Neuronal stem cell (in vitro differentiated cells): ENCODE measurements around the gene OR1S1. TPM values are rescaled to one million over a fixed set of nuclear protein-coding genes. Genes with fewer than 3 reads are reported as not detected.
"Not testable (repeated sequence)": the region's sequence is repeated elsewhere in the genome, so short reads cannot be mapped to it uniquely, and the experiment has no call there.

ENCODE experiments used
- DNase-seq: peaks from one replicate; pipeline ENCODE4 v3.0.0-alpha.2; 2013; ENCODE audit warnings: low spot score
- H2AFZ ChIP-seq: one replicate; pipeline ENCODE4 v1.6.1; 2013; ENCODE audit warnings: mild to moderate bottlenecking, low read length, inconsistent platforms
- H2AK5ac ChIP-seq: 2 replicates; pipeline ENCODE4 v1.6.1; 2013; ENCODE audit warnings: low read depth, mild to moderate bottlenecking, inconsistent platforms, low read length, moderate library complexity, mixed read lengths
- H2BK120ac ChIP-seq: 2 replicates; pipeline ENCODE4 v1.6.1; 2013; ENCODE audit warnings: low read depth, mild to moderate bottlenecking, inconsistent platforms, low read length, moderate library complexity, mixed read lengths
- H2BK12ac ChIP-seq: one replicate; pipeline ENCODE4 v1.6.1; 2013; ENCODE audit warnings: low read length, inconsistent platforms
- H2BK15ac ChIP-seq: 2 replicates; pipeline ENCODE4 v1.6.1; 2013; ENCODE audit warnings: mild to moderate bottlenecking, low read length, inconsistent platforms, mixed read lengths
- H2BK5ac ChIP-seq: one replicate; pipeline ENCODE4 v1.6.1; 2013; ENCODE audit warnings: inconsistent platforms, mild to moderate bottlenecking, low read length, moderate library complexity
- H3K14ac ChIP-seq: one replicate; pipeline ENCODE4 v1.6.1; 2013; ENCODE audit warnings: low read length, inconsistent platforms
- H3K18ac ChIP-seq: 2 replicates; pipeline ENCODE4 v1.6.1; 2013; ENCODE audit warnings: low read length, inconsistent platforms
- H3K23ac ChIP-seq: 2 replicates; pipeline ENCODE4 v1.6.1; 2013; ENCODE audit warnings: low read depth, mild to moderate bottlenecking, mixed read lengths, low read length, inconsistent platforms; ENCODE audit not compliant: poor library complexity
- H3K27ac ChIP-seq: replicated peaks from 3 replicates; pipeline ENCODE4 v1.5.1; 2013; ENCODE audit warnings: low read length, inconsistent platforms
- H3K27me3 ChIP-seq, 3 experiments: 2 replicates each; pipeline ENCODE4 v1.6.1; 2013; ENCODE audit warnings: low read length in 3 of 3, mild to moderate bottlenecking in 2 of 3, inconsistent platforms in 1 of 3, low read depth in 1 of 3, mixed read lengths in 1 of 3, moderate library complexity in 1 of 3; ENCODE audit not compliant: control insufficient read depth in 3 of 3, insufficient read depth in 3 of 3
- H3K36me3 ChIP-seq, 2 donors: replicated peaks in 1 of 2; 2 replicates each; pipeline ENCODE4 v1.6.1; 2013; ENCODE audit warnings: low read length in 2 of 2; ENCODE audit not compliant: control insufficient read depth in 2 of 2, insufficient read depth in 2 of 2
- H3K4ac ChIP-seq: 2 replicates; pipeline ENCODE4 v1.6.1; 2013; ENCODE audit warnings: inconsistent platforms, mild to moderate bottlenecking, low read length, moderate library complexity
- H3K4me1 ChIP-seq, 2 donors: 1 replicate in 1 of 2; 2 replicates in 1 of 2; pipeline ENCODE4 v1.6.1; 2013; ENCODE audit warnings: low read length in 2 of 2, low read depth in 1 of 2; ENCODE audit not compliant: control insufficient read depth in 2 of 2, insufficient read depth in 1 of 2
- H3K4me2 ChIP-seq: one replicate; pipeline ENCODE4 v1.6.1; 2013; ENCODE audit warnings: mild to moderate bottlenecking, low read length, inconsistent platforms; ENCODE audit not compliant: insufficient read depth, poor library complexity, severe bottlenecking
- H3K4me3 ChIP-seq, 2 donors: 2 replicates each; pipeline ENCODE4 v1.5.1; 2013; ENCODE audit warnings: low read length in 2 of 2, mild to moderate bottlenecking in 2 of 2, inconsistent platforms in 1 of 2, moderate library complexity in 1 of 2
- H3K79me1 ChIP-seq: one replicate; pipeline ENCODE4 v1.6.1; 2013; ENCODE audit warnings: low read depth, mild to moderate bottlenecking, inconsistent platforms, low read length, moderate library complexity
- H3K9ac ChIP-seq: one replicate; pipeline ENCODE4 v1.6.1; 2013; ENCODE audit warnings: mild to moderate bottlenecking, low read depth, low read length, inconsistent platforms; ENCODE audit not compliant: poor library complexity
- H3K9me3 ChIP-seq, 2 donors: replicated peaks in 1 of 2; 2 replicates each; pipeline versions ENCODE3 to v1.6.1; 2013; ENCODE audit warnings: low read length in 2 of 2, mild to moderate bottlenecking in 2 of 2, inconsistent platforms in 1 of 2, low read depth in 1 of 2, mixed read lengths in 1 of 2, moderate library complexity in 1 of 2; ENCODE audit not compliant: control insufficient read depth in 2 of 2, insufficient read depth in 1 of 2
- H4K8ac ChIP-seq: one replicate; pipeline ENCODE4 v1.6.1; 2013; ENCODE audit warnings: low read depth, mild to moderate bottlenecking, inconsistent platforms, low read length, moderate library complexity
- H4K91ac ChIP-seq: one replicate; pipeline ENCODE4 v1.6.1; 2013; ENCODE audit warnings: low read length, low read depth, mild to moderate bottlenecking, inconsistent platforms; ENCODE audit not compliant: poor library complexity
- WGBS, 2 donors: extraction: QIAGEN DNeasy Blood & Tissue Kit; methylation state at CpG; one replicate each; pipeline ENCODE4 v1.1.7; 2013; ENCODE audit warnings: missing lambda C conversion rate in 2 of 2, mixed read lengths in 1 of 2; ENCODE audit not compliant: insufficient read length in 2 of 2, insufficient replicate concordance in 1 of 2; ENCODE audit errors: extremely low coverage in 2 of 2; 5-methylcytosine and 5-hydroxymethylcytosine counted together
- polyA plus RNA-seq, 2 experiments: library from polyadenylated mRNA; stranded (reverse); fragments of 200-250 nt; gene quantifications; one replicate each; pipeline ENCODE4 v1.2.3, GENCODE V29; 2013

OR1S1 gene
- not detected for polyA plus RNA-seq (2013, experiment 1 of 2)
- not detected for polyA plus RNA-seq (2013, experiment 2 of 2)

GRCh38 chr11:58212420-58212819 lies at the start of gene OR1S1:
TSS of gene OR1S1 (plus strand) at chr11:58212720.
- not testable (repeated sequence) for H3K36me3 ChIP-seq, H3K9ac ChIP-seq, H3K23ac ChIP-seq, H3K14ac ChIP-seq, H2BK15ac ChIP-seq, H3K79me1 ChIP-seq, H4K91ac ChIP-seq, DNase-seq, H3K27me3 ChIP-seq, H3K4me3 ChIP-seq, H2BK120ac ChIP-seq, H4K8ac ChIP-seq, H3K9me3 ChIP-seq, H3K18ac ChIP-seq, H2BK5ac ChIP-seq, H2BK12ac ChIP-seq, H2AFZ ChIP-seq, H3K4me1 ChIP-seq, H3K4ac ChIP-seq, H3K27ac ChIP-seq, H2AK5ac ChIP-seq, H3K4me2 ChIP-seq
- WGBS, 2 donors, result no CpG with 5 or more reads among the region's 2 CpGs

DNA sequence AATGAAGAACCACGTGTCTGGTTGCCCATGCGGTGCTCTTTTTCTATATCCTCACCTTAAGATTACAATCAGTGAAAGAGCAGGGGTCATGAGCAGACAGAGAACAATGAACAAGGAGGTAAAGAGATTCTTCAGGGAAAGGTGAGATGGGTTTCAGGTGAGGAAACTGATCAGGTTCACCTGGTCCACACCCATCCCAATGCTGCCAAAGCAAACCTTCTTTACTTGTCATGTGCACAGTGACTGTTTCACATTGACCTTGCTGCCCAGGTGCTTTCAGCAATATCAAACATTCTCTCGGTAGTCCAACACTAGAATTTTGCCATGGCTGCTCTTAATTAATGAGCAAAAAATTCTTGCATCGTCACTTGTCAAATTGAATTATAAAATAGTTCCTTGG lies 48.1 kb upstream of the OR1S1 start:
- Histone ChIP-seq H3K36me3 (no peaks in the 10 kb centered on the region), H2AFZ (no peak overlapping the region), H3K4ac (no peak overlapping the region), H3K9me3 (no peaks in the 10 kb centered on the region), H4K8ac (no peak overlapping the region), H3K27me3 (peaks cover 0 to 5% (median 0%) of the 10 kb centered on the region in 3 experiments), H3K9ac (no peak overlapping the region), H2BK12ac (no peak overlapping the region), H3K4me2 (no peak overlapping the region), H3K4me3 (no peak overlapping the region), H3K23ac (no peak overlapping the region), H3K18ac (no peak overlapping the region), H3K79me1 (no peaks in the 10 kb centered on the region), H2AK5ac (no peak overlapping the region), H2BK5ac (no peak overlapping the region), H3K27ac (no peak overlapping the region), H3K14ac (no peak overlapping the region), H2BK120ac (no peak overlapping the region), H2BK15ac (no peak overlapping the region), H3K4me1 (no peaks in the 10 kb centered on the region), H4K91ac (no peak overlapping the region)
- no peak for DNase-seq
- no CpG with 5 or more reads among the region's 4 CpGs for WGBS, 2 donors

GRCh38 chr11:58164990-58165389 lies 47.5 kb upstream of the OR1S1 start:
- H3K23ac ChIP-seq, result no peak overlapping the region
- H3K79me1 ChIP-seq, result no peaks in the 10 kb centered on the region
- H3K4me3 ChIP-seq, result no peak overlapping the region
- no peak overlapping the region for H2AFZ ChIP-seq
- H2BK5ac ChIP-seq, result no peak overlapping the region
- no peak overlapping the region for H3K4ac ChIP-seq
- no CpG with 5 or more reads among the region's 1 CpG for WGBS, 2 donors
- H3K4me2 ChIP-seq, result no peak overlapping the region
- no peak overlapping the region for H4K8ac ChIP-seq
- DNase-seq, result no peak
- no peak overlapping the region for H3K27ac ChIP-seq
- no peaks in the 10 kb centered on the region for H3K36me3 ChIP-seq
- H3K9me3 ChIP-seq, result no peaks in the 10 kb centered on the region
- no peak overlapping the region for H4K91ac ChIP-seq
- no peak overlapping the region for H2AK5ac ChIP-seq
- H3K14ac ChIP-seq, result no peak overlapping the region
- peaks cover 0 to 5% (median 0%) of the 10 kb centered on the region in 3 experiments for H3K27me3 ChIP-seq
- no peak overlapping the region for H2BK12ac ChIP-seq
- H3K18ac ChIP-seq, result no peak overlapping the region
- H2BK120ac ChIP-seq, result no peak overlapping the region
- no peaks in the 10 kb centered on the region for H3K4me1 ChIP-seq
- H2BK15ac ChIP-seq, result no peak overlapping the region
- no peak overlapping the region for H3K9ac ChIP-seq

- no peak overlapping the region for H3K4ac ChIP-seq
- H2BK120ac ChIP-seq, result no peak overlapping the region
- H2BK12ac ChIP-seq, result no peak overlapping the region
- WGBS, 2 donors, result no CpG with 5 or more reads among the region's 7 CpGs
- H3K14ac ChIP-seq, result no peak overlapping the region
- H4K91ac ChIP-seq, result no peak overlapping the region
- no peak overlapping the region for H3K27ac ChIP-seq
- H3K4me1 ChIP-seq, result no peaks in the 10 kb centered on the region
- no peak overlapping the region for H2AFZ ChIP-seq
- no peak overlapping the region for H3K23ac ChIP-seq
- H3K36me3 ChIP-seq, result no peaks in the 10 kb centered on the region
- no peak for DNase-seq
- no peak overlapping the region for H4K8ac ChIP-seq
- no peak overlapping the region for H2BK5ac ChIP-seq
- H3K4me2 ChIP-seq, result no peak overlapping the region
- no peak overlapping the region for H2AK5ac ChIP-seq
- H3K18ac ChIP-seq, result no peak overlapping the region
- H3K9ac ChIP-seq, result no peak overlapping the region
- no peak overlapping the region for H3K4me3 ChIP-seq
- H2BK15ac ChIP-seq, result no peak overlapping the region
- no peaks in the 10 kb centered on the region for H3K79me1 ChIP-seq
- peaks cover 0 to 5% (median 0%) of the 10 kb centered on the region in 3 experiments for H3K27me3 ChIP-seq
- H3K9me3 ChIP-seq, result no peaks in the 10 kb centered on the region
Observed at GRCh38 chr11:58165504-58166106, 46.9 kb upstream of the OR1S1 start.
